Stimulated activated CD4-positive, alpha-beta T cell treated with anti-CD3 and anti-CD28 coated beads, Interleukin-2, amount 100 ng/mL, for 24 hours (primary cell): ENCODE data around the gene BRI3BP.
"Not testable (repeated sequence)": the region's sequence is repeated elsewhere in the genome, so short reads cannot be mapped to it uniquely, and the experiment has no call there.

Source experiments
- DNase-seq, 2 donors: peaks; one replicate each; pipeline ENCODE4 v3.0.0-alpha.2; 2020

Gene BRI3BP

DNA sequence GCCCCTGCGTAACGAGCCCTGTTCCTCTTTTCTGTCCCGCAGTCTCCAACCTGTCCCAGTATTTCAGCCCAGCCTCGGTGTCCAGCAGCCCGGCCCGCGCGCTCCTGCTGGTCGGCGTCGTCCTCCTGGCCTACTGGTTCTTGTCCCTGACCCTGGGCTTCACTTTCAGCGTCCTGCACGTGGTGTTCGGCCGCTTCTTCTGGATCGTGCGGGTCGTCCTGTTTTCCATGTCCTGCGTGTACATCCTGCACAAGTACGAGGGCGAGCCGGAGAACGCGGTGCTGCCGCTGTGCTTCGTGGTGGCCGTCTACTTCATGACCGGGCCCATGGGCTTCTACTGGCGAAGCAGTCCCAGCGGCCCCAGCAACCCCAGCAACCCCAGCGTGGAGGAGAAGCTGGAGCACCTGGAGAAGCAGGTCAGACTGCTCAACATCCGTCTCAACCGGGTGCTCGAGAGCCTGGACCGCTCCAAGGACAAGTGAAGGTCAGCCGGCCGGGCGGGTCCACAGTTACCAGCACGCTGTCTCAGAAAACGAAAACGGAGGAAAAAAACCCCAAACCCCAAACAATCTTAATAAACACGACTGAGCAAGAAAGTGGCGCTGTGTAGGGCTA lies 31.6 kb downstream of the BRI3BP start:
- no peak for DNase-seq

DNA sequence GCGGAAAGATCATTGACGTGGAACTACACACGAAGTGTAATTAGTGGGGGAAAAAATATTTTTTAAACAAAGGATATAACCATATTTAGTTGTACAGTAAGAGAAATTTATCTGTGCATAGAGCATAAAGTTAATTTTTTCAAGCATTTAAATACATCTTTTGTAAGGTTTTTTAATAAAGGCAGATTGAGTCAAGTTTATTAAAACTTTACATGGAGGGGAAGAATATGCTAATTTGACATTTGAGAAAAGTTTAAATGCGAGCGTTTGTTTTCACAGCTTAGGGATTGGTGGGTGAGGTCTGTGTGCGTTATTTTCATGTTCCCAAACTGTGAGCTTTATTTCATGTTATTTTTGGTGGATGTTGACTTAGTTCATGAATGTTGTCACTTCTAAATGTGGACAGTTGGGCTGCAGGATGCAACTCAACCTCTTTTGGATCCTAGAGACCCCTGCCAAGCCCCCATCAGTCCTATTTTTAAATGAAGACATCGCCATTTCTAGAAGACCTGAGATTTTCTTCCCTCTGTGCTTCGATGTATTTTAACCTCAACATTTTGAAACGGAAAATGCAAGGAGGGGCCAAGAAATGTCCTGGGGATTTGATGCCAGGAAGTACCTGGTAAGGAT lies 32.3 kb downstream of the BRI3BP start:
- no peak for DNase-seq

- no peak for DNase-seq
These were observed 34.7 kb downstream of the BRI3BP start for GRCh38 chr12:125028106-125028505.

DNA sequence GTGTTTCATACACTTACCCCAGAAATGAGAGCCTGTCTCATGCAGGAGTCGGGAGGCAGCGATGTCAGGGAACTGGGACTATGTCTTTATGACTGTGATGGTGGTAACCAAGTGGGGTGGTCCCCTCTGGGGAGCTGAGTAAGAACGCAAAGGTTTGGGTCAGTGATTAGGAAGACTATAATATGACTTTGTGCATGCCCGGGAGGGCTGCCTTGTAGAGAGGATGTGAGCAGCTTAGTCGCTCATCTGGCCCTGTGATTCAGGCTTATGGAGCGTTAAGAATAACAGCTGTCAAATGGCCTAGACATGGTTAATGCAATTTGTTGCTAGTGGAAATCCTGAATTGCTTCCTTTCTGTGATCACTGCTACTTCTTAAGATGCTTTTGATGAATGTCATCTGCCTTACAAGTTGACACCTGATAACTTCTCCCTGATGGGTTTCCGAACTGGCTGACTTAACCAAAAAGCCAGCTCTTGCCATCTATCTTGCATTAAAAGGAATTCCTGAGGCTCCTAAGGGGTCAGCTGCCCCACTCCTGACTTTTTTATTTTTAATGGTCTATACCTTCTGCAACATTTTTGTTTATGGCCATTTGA lies 36.4 kb downstream of the BRI3BP start:
- no peak for DNase-seq

GRCh38 chr12:125031471-125031870 lies 38.0 kb downstream of the BRI3BP start:
- not testable (repeated sequence) for DNase-seq

DNA sequence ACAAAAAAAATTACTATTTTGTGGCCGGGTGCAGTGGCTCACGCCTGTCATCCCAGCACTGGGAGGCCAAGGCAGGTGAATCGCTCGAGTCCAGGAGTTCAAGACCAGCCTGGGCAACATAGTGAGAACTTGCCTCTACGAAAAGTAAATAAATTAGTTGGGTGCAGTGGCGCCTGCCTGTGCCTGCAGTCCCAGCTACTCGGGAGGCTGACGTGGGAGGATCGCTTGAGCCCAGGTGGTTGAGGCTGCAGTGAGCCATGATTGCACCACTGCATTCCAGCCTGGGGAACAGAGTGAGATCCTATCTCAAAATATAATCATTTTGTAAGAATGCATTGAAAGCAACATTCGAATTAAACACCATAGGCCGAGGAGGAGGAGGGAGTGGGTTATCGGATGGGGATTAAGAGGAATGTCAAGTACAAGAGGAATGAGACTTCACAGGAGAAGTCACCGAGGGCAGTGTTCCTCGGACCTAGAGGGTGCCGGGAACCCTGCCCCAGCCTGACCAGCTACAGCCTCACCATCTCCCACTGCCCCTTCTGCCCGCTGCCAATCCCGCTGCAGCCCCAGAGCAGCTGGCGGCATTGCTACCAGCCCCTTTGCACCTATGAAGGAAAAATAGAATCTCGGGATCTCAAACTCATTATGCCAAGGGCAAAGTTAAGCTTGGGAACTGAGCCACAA lies 39.2 kb downstream of the BRI3BP start:
- DNase-seq = no peak

GRCh38 chr12:125033288-125033687 lies 39.8 kb downstream of the BRI3BP start:
- no peak for DNase-seq

- DNase-seq = no peak
These were observed 45.7 kb downstream of the BRI3BP start for GRCh38 chr12:125038976-125039625.

- DNase-seq = no peak
These were observed 55.6 kb downstream of the BRI3BP start for GRCh38 chr12:125049093-125049458.

GRCh38 chr12:125050446-125050845 lies 57.0 kb downstream of the BRI3BP start:
- DNase-seq = no peak

- DNase-seq = no peak
These were observed 57.4 kb downstream of the BRI3BP start for GRCh38 chr12:125050868-125051267.

GRCh38 chr12:125053821-125054220 lies 60.4 kb downstream of the BRI3BP start:
- DNase-seq = no peak

GRCh38 chr12:125055591-125055990 lies 62.1 kb downstream of the BRI3BP start:
- no peak for DNase-seq

DNA sequence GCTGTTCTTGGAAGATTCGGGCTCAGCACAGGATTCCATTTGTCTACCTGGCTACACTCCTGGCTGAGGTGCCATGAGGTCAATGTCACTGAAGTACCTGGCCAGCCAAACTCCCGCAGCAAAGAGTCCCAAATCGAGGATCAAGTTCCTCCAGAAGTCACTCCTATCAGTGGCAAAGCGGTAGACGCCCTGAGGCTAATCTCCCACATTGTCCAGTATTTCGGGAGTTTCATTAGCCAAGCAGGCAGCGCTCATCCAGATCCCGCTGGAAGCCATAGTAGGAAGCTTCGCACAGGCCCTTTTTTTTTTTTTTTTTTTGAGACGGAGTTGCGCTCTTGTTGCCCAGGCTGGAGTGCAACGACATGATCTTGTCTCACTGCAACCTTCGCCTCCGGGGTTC lies 62.9 kb downstream of the BRI3BP start:
- DNase-seq = no peak

DNA sequence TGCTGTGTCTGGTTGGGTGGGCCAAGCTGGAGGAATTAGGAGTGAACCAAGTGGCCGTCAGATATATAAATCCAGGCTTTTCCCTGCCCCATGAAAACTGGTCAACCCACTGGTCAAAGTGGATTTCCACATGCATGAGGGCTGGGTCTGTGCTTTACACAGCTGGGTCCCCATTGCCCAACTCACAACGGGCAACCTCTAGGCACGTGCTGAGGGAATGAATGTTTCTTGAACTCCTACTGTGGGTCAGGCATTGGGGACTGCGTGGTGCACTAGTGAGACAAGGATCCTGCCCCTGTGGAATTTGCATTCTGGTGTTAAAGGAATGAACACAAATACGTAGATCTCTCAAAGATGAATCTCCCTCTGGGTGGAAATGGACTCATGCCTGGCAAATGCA lies 64.3 kb downstream of the BRI3BP start:
- no peak for DNase-seq

DNA sequence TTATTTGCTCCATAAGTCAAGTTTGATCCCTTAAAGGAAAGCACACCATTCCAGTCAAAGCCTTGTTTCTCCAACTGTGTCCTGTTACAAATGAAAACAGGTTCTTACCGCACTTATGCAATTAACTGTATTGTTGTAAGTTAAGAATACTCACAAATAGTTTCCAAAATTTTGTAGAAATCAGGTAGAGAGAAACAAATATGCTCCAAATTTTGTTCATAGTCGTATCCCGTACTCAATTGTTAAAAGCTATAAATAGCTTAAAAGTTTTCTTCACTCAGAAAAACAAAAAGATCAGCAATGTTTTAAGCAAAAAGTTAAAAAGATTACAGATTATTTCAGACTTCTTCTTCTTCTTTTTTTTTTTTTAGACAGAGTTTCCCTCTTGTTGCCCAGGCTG lies 67.8 kb downstream of the BRI3BP start:
- no peak for DNase-seq

DNA sequence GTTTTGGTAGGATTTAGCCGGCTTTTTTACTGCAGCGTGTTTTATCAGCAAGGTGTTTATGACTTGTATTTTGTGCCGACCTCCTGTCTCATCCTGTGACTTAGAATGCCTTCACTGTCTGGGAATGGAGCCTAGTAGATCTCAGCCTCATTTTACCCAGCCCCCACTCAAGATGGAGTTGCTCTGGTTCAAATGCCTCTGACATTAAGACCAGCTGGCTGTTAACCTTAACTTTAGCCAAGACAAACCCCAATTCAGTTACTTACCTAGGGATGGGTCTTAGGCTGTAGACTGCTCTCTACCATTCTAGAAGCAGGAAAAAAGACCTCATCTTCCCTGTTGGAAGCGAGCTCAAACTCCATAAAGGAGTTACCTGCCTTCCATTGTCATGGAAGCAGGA lies 70.1 kb downstream of the BRI3BP start:
- DNase-seq = not testable (repeated sequence)

DNA sequence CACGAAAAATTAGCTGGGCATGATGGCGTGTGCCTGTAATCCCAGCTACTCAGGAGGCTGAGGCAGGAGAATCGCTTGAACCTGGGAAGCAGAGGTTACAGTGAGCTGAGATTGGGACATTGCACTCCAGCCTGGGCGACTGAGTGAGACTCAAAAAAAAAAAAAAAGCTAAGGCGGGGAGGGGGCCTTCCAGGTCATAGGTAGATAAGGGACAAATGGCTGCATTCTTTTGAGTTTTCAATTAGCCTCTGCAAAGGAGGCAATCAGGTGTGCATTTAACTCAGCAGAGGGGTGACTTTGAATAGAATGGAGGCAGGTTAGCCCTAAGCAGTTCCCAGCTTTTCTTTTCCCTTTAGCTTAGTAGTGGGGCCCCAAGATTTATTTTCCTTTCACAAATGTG lies 71.0 kb downstream of the BRI3BP start:
- no peak for DNase-seq

DNA sequence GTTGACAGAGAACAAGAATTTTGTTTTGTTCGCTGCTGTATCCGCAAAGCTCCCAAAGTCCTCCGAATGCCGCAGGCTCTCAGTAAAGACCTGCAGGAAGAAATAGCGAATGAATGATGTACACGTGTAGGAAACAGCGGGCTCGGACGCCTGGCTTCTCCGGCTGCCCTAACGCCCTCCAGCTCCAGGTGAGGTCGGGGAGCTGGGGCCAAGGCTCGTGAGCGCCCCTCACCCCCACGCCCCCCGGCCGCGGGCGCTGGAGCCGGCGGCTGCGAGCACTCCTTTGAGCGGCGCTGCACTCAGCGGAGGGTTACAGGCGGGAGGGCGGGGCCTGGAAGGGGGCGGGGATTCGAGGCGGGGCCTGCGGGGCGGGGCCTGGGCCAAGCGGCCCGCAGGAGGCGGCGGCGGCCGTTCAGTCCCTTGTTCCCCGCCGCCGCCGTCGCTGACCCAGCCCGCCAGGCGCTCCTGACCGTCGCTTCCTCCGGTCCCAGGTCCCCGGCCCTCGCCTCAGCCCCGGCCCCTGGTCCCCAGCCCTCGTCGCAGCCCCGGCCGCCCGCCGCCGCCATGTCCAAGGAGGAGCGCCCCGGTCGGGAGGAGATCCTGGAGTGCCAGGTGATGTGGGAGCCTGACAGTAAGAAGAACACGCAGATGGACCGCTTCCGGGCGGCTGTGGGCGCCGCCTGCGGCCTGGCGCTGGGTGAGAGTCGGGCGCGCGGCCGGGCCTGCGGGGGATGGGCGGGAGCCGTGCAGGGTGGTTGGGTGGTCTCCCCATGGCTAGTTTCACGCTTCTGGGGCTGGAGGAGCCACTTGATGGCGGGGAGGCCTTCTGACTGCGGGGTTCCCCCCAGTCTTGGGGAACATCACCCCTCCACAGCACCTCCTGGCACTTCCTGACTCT lies 71.8 kb downstream of the BRI3BP start, which contains the start of gene AACS:
Gene AACS (plus strand): TSS at position 415 of the 898 bp plus-strand sequence. CDS start 150 bp downstream, at position 565.
- DNase-seq = peak; percentile 78 to 81

DNA sequence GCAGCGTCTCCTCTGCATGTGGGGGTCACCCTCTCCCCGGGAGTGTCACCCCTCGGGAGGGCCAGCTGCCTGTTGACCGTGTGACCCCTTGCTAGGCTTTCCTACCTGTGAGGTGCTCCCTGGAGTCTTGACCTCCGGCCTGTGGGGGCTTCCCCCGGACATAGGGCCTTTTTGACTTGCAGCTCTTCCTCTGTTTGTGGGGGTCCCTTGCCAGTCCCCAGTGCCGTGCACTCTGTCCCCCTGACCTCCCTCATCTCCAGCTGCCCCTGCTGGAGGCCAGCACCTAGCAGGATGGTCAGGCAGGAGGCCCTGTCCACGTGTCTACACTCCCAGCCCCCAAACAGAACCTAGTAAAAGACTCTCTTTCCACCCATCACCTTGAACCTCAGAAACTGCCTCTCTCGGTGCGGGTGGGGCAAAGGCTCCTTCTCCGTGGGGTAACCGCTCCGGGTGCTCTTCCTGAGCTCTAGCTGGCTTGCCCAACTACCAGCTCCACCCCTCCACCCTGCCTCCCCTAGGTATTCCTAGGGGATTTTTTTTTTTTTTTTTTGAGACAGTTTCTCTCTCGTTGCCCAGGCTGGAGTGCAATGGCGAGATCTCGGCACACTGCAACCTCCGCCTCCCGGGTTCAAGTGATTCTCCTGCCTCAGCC lies 72.6 kb downstream of the BRI3BP start:
- DNase-seq = no peak

GRCh38 chr12:125068391-125068790 lies 74.9 kb downstream of the BRI3BP start:
- DNase-seq = no peak

DNA sequence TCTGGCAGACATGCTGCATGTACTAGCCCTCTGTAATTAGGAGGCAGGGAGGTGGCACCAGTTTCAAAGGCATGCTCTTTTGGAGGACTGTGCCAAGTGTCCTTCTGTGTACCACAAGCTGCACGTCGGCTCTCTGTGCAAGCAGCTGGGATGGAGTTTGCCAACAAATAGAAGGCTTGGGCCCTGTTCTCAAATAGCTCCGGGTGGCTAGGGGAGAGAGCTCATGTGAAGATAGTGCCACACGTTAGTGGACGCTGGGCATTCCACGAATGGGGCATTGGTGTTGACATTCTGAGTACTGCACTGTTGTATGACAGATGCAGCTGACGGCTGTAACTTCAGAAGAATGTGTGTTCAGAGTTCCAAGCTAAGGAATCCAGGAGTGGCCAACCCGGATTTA lies 76.2 kb downstream of the BRI3BP start:
- DNase-seq = no peak
